H9 (cell line): ENCODE data around the gene SELPLG. TPM values are rescaled to one million over a fixed set of nuclear protein-coding genes. Genes with fewer than 3 reads are reported as not detected.

Experiments
- DNase-seq: peaks from one replicate; pipeline ENCODE4 v3.0.0-alpha.2; 2017
- H2AFZ ChIP-seq: one replicate; pipeline ENCODE4 v1.6.1; 2013; ENCODE audit warnings: mild to moderate bottlenecking, low read length, control low read depth, moderate library complexity
- H2AK5ac ChIP-seq: 2 replicates; pipeline ENCODE4 v1.6.1; 2013; ENCODE audit warnings: low read length, control low read depth, mixed read lengths; ENCODE audit not compliant: insufficient read length
- H2BK120ac ChIP-seq: one replicate; pipeline ENCODE4 v1.6.1; 2013; ENCODE audit warnings: low read depth, mild to moderate bottlenecking, low read length, control low read depth, inconsistent platforms; ENCODE audit not compliant: poor library complexity, severe bottlenecking
- H2BK12ac ChIP-seq: 2 replicates; pipeline ENCODE4 v1.6.1; 2013; ENCODE audit warnings: low read length, control low read depth, mixed read lengths, low read depth; ENCODE audit not compliant: insufficient read length
- H2BK15ac ChIP-seq: 2 replicates; pipeline ENCODE4 v1.6.1; 2013; ENCODE audit warnings: low read depth, low read length, control low read depth
- H2BK20ac ChIP-seq: one replicate; pipeline ENCODE4 v1.6.1; 2013; ENCODE audit warnings: low read depth, mild to moderate bottlenecking, low read length, control low read depth, inconsistent platforms; ENCODE audit not compliant: poor library complexity, severe bottlenecking
- H2BK5ac ChIP-seq: 2 replicates; pipeline ENCODE4 v1.6.1; 2013; ENCODE audit warnings: low read length, control low read depth, mixed read lengths; ENCODE audit not compliant: insufficient read length
- H3K14ac ChIP-seq: 2 replicates; pipeline ENCODE4 v1.6.1; 2013; ENCODE audit warnings: low read length, control low read depth; ENCODE audit not compliant: insufficient read depth
- H3K18ac ChIP-seq: 2 replicates; pipeline ENCODE4 v1.6.1; 2013; ENCODE audit warnings: low read depth, mild to moderate bottlenecking, mixed read lengths, low read length, control low read depth; ENCODE audit not compliant: insufficient read length
- H3K23ac ChIP-seq: 2 replicates; pipeline ENCODE4 v1.6.1; 2013; ENCODE audit warnings: low read length, control low read depth, mixed read lengths, low read depth; ENCODE audit not compliant: insufficient read length
- H3K23me2 ChIP-seq: 2 replicates; pipeline ENCODE4 v1.6.1; 2013; ENCODE audit warnings: low read depth, mild to moderate bottlenecking, mixed read lengths, low read length, control low read depth; ENCODE audit not compliant: insufficient read length, poor library complexity, severe bottlenecking
- H3K27ac ChIP-seq: 2 replicates; pipeline ENCODE4 v1.5.1; 2013; ENCODE audit warnings: low read length, control low read depth, mixed read lengths, low read depth; ENCODE audit not compliant: insufficient read length
- H3K27me3 ChIP-seq: 2 replicates; pipeline ENCODE4 v1.6.1; 2013; ENCODE audit warnings: low read length, control low read depth, inconsistent platforms; ENCODE audit not compliant: insufficient read depth
- H3K4ac ChIP-seq: 2 replicates; pipeline ENCODE4 v1.6.1; 2013; ENCODE audit warnings: low read depth, mild to moderate bottlenecking, control low read depth, inconsistent platforms, low read length, moderate library complexity
- H3K4me1 ChIP-seq: 2 replicates; pipeline ENCODE4 v1.6.1; 2013; ENCODE audit warnings: low read length, control low read depth, inconsistent platforms; ENCODE audit not compliant: insufficient read depth
- H3K4me2 ChIP-seq: 2 replicates; pipeline ENCODE4 v1.6.1; 2013; ENCODE audit warnings: low read length, control low read depth, mixed read lengths; ENCODE audit not compliant: insufficient read length, insufficient read depth
- H3K56ac ChIP-seq: 2 replicates; pipeline ENCODE4 v1.6.1; 2013; ENCODE audit warnings: low read depth, mild to moderate bottlenecking, mixed read lengths, low read length, control low read depth; ENCODE audit not compliant: insufficient read length
- H3K79me1 ChIP-seq: 2 replicates; pipeline ENCODE4 v1.6.1; 2013; ENCODE audit warnings: low read depth, mild to moderate bottlenecking, moderate library complexity, low read length, control low read depth, inconsistent platforms; ENCODE audit not compliant: insufficient read depth, poor library complexity, severe bottlenecking
- H3K79me2 ChIP-seq: 2 replicates; pipeline ENCODE4 v1.6.1; 2013; ENCODE audit warnings: low read length, control low read depth, inconsistent platforms; ENCODE audit not compliant: insufficient read depth
- H3K9ac ChIP-seq: 2 replicates; pipeline ENCODE4 v1.6.1; 2013; ENCODE audit warnings: low read length, control low read depth, mixed read lengths; ENCODE audit not compliant: insufficient read length; ENCODE audit errors: extremely low read depth
- H3K9me3 ChIP-seq: one replicate; pipeline ENCODE4 v1.6.1; 2013; ENCODE audit warnings: low read depth, low read length, inconsistent platforms; ENCODE audit not compliant: control insufficient read depth
- H3T11ph ChIP-seq: one replicate; pipeline ENCODE4 v1.6.1; 2013; ENCODE audit warnings: mild to moderate bottlenecking, low read length, control low read depth, inconsistent platforms
- H4K20me1 ChIP-seq: one replicate; pipeline ENCODE4 v1.6.1; 2013; ENCODE audit not compliant: control insufficient read depth, insufficient read length, insufficient read depth
- H4K5ac ChIP-seq: 2 replicates; pipeline ENCODE4 v1.6.1; 2013; ENCODE audit warnings: low read depth, mild to moderate bottlenecking, mixed read lengths, low read length, control low read depth; ENCODE audit not compliant: insufficient read length
- H4K8ac ChIP-seq: replicated peaks from 2 replicates; pipeline ENCODE4 v1.6.1; 2013; ENCODE audit warnings: low read length, control low read depth, mixed read lengths, low read depth; ENCODE audit not compliant: insufficient read length
- H4K91ac ChIP-seq: 2 replicates; pipeline ENCODE4 v1.6.1; 2013; ENCODE audit warnings: low read depth, mild to moderate bottlenecking, moderate library complexity, mixed read lengths, low read length, control low read depth; ENCODE audit not compliant: insufficient read length
- H3K27ac Mint-ChIP-seq, 3 experiments: 2 replicates in 2 of 3; 3 replicates in 1 of 3; pipeline ENCODE4 v1.8.0; 2020 to 2021; ENCODE audit warnings: mixed read lengths in 3 of 3, mild to moderate bottlenecking in 1 of 3, moderate library complexity in 1 of 3
- H3K27me3 Mint-ChIP-seq: 2 replicates; pipeline ENCODE4 v1.8.0; 2021; ENCODE audit warnings: low read depth, mild to moderate bottlenecking, moderate library complexity, mixed read lengths
- H3K36me3 Mint-ChIP-seq, 3 experiments: 2 replicates in 2 of 3; 3 replicates in 1 of 3; pipeline ENCODE4 v1.8.0; 2020 to 2021; ENCODE audit warnings: low read depth in 3 of 3, mixed read lengths in 3 of 3; ENCODE audit not compliant: insufficient read depth in 1 of 3
- H3K4me1 Mint-ChIP-seq, 2 experiments: 2 replicates each; pipeline ENCODE4 v1.8.0; 2020; ENCODE audit warnings: mixed read lengths in 2 of 2
- H3K4me3 Mint-ChIP-seq, 2 experiments: 2 replicates in 1 of 2; 3 replicates in 1 of 2; pipeline ENCODE4 v1.8.0; 2020 to 2021; ENCODE audit warnings: mild to moderate bottlenecking in 2 of 2, mixed read lengths in 2 of 2, moderate library complexity in 1 of 2
- H3K9me3 Mint-ChIP-seq, 2 experiments: 2 replicates in 1 of 2; 3 replicates in 1 of 2; pipeline ENCODE4 v1.8.0; 2020; ENCODE audit warnings: mild to moderate bottlenecking in 2 of 2, mixed read lengths in 2 of 2, moderate library complexity in 1 of 2
- CTCF ChIP-seq: fragments of 200-600 bp; sonication (generic); conservative IDR thresholded peaks from 3 replicates; pipeline ENCODE4 v1.8.0; 2021; ENCODE audit warnings: antibody characterized with exemption, mild to moderate bottlenecking
- WGBS: extraction: QIAGEN DNeasy Blood & Tissue Kit; methylation state at CpG from one replicate; pipeline ENCODE4 v1.1.7; 2013; ENCODE audit warnings: missing lambda C conversion rate, low lambda C conversion rate, mixed read lengths; ENCODE audit not compliant: insufficient read length; ENCODE audit errors: extremely low coverage; 5-methylcytosine and 5-hydroxymethylcytosine counted together
- total RNA-seq: library from RNA; stranded (reverse); gene quantifications from 2 replicates; pipeline ENCODE4 v1.2.1, GENCODE V29; 2021

The SELPLG gene
- total RNA-seq, 1 experiment from 2014 or later = 0.15 TPM

DNA sequence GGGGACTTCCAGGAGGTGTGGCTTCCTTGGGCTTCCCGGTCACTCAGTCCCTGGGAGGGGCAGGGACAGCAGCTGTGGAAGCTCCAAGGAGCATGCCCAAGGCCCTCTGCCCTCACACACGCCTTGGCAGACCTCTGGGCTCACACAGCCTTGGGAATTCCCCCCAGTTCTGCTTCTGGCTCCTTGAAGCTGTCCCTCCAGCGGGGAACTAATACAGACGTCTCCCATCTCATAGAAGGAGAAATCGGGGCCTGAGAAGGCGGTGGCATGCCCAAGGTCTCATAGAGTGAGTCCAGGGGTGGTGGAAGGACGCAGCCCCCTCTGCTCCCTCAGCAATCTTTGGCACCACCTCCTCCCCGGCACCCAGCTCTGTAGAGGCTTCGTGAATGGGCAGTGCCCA, 20.1 kb downstream of the SELPLG start:
- Histone ChIP-seq H3K23ac (no peak overlapping the region), H3K27me3 (no peaks in the 10 kb centered on the region), H3K18ac (no peak overlapping the region), H3K23me2 (no peaks in the 10 kb centered on the region), H3K14ac (no peak overlapping the region), H4K20me1 (peaks cover 4% of the 10 kb centered on the region), H3K79me2 (no peaks in the 10 kb centered on the region), H3K9ac (no peak overlapping the region), H4K8ac (no peak overlapping the region), H2BK120ac (no peak overlapping the region), H2BK5ac (no peak overlapping the region), H3K4me1 (no peaks in the 10 kb centered on the region), H3K4me2 (no peak overlapping the region), H3T11ph (no peak overlapping the region), H3K56ac (no peak overlapping the region), H3K4ac (no peak overlapping the region), H2AK5ac (no peak overlapping the region), H4K91ac (no peak overlapping the region), H3K27ac (no peak overlapping the region), H4K5ac (no peak overlapping the region), H2BK20ac (no peak overlapping the region), H2AFZ (no peak overlapping the region), H3K79me1 (no peaks in the 10 kb centered on the region), H3K9me3 (no peaks in the 10 kb centered on the region), H2BK15ac (no peak overlapping the region), H2BK12ac (no peak overlapping the region)
- Mint-ChIP-seq H3K27me3 (peaks cover 1% of the 10 kb centered on the region; the same call in 1 of the 2 replicates), H3K36me3 (no peaks in the 10 kb centered on the region), H3K27ac (peak overlapping the region in 1 of 3 experiments; percentile 62; a peak in 1 of 7 replicates), H3K9me3 (peaks cover 4 to 5% of the 10 kb centered on the region in 2 experiments; a peak in 1 of 5 replicates), H3K4me1 (peaks cover 21 to 28% of the 10 kb centered on the region in 2 experiments), H3K4me3 (no peak overlapping the region)
- no CpG with 5 or more reads among the region's 9 CpGs for WGBS
- TF ChIP-seq CTCF = no peak
- no peak for DNase-seq
